ENCODE measurements around the gene PNLIPRP2. TPM values are rescaled to one million over a fixed set of nuclear protein-coding genes. Genes with fewer than 3 reads are reported as not detected.

PNLIPRP2 gene
- total RNA-seq, 1 experiment from 2014 or later: 1.1 TPM

DNA sequence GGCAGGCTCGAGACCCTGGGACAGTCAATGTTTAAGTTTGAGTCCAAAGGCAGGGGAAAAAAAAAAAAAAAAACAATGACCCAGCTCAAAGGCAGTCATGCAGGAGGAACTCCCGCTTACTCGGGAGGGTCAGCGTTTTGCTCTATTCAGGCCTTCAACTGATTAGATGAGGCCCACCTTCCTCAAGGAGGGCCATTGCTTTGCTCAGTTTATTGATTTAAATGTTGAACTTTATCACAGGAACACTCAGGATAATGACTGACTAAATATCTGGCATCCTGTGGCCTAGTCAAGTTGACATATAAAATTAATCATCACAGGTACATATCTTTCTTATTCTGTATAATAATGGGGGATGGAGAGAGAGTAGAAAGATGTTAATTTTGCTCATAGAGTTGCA is 69.0 kb downstream of the PNLIPRP2 start:
- BruUV-seq (replicated peaks): no TSS peak
- peaks cover 0 to 11% of the 10 kb centered on the region in 2 experiments; a peak in 2 of 4 replicates for H3K4me1 ChIP-seq (ENCODE audit: control insufficient read depth in 1 of 2, insufficient read depth in 2 of 2, low read length in 2 of 2)
- ATAC-seq: no peak
- no peaks in the 10 kb centered on the region for H3K9me2 ChIP-seq (ENCODE audit: insufficient read depth)
- no peaks in the 10 kb centered on the region for H3K9me3 ChIP-seq (ENCODE audit: control insufficient read depth in 1 of 2, insufficient read depth in 1 of 2, low read depth in 1 of 2, low read length in 2 of 2)
- intact Hi-C loops (cut with micrococcal nuclease): no loop called here
- ChIA-PET RAD21 (ENCODE audit: low non-redundant PET in 1 of 2, low total read pairs in 2 of 2, uncharacterized antibody in 2 of 2, unreplicated experiment in 2 of 2) (no interaction called here), POLR2A (no interaction called here), CTCF (interaction anchor here (2.2 kb wide), 1 partner anchor 8 kb away, joined by 8 read pairs; no protein-coding TSS in a partner anchor)
- TF ChIP-seq ELF1 (IDR thresholded peaks at IDR 0.05; ENCODE audit: borderline replicate concordance, low read depth) (no peak), EZH2phosphoT487 (IDR thresholded peaks at IDR 0.05; ENCODE audit: borderline replicate concordance) (no peak), ZFX (IDR thresholded peaks at IDR 0.05) (no peak), SIN3A (IDR thresholded peaks at IDR 0.05; ENCODE audit: low read depth) (no peak), SP1 (IDR thresholded peaks at IDR 0.05; ENCODE audit: low read depth) (no peak), FOSL1 (IDR thresholded peaks at IDR 0.05; ENCODE audit: low read depth) (no peak), CBX3 (IDR thresholded peaks at IDR 0.05; ENCODE audit: low read depth) (no peak), POLR2A (IDR thresholded peaks at IDR 0.05; ENCODE audit: borderline replicate concordance, extremely low read depth, insufficient read depth, insufficient read length) (no peak), SRF (IDR thresholded peaks at IDR 0.05; ENCODE audit: low read depth) (no peak), ZNF274 (IDR thresholded peaks at IDR 0.05; ENCODE audit: low read depth, low read length) (no peak), CEBPB (IDR thresholded peaks at IDR 0.05; ENCODE audit: low read depth) (no peak)
- TF ChIP-seq, protein P1, sequence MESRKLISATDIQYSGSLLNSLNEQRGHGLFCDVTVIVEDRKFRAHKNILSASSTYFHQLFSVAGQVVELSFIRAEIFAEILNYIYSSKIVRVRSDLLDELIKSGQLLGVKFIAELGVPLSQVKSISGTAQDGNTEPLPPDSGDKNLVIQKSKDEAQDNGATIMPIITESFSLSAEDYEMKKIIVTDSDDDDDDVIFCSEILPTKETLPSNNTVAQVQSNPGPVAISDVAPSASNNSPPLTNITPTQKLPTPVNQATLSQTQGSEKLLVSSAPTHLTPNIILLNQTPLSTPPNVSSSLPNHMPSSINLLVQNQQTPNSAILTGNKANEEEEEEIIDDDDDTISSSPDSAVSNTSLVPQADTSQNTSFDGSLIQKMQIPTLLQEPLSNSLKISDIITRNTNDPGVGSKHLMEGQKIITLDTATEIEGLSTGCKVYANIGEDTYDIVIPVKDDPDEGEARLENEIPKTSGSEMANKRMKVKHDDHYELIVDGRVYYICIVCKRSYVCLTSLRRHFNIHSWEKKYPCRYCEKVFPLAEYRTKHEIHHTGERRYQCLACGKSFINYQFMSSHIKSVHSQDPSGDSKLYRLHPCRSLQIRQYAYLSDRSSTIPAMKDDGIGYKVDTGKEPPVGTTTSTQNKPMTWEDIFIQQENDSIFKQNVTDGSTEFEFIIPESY (IDR thresholded peaks at IDR 0.05; ENCODE audit: extremely low read depth, insufficient replicate concordance, low read length): no peak
- TF ChIP-seq, protein P2, sequence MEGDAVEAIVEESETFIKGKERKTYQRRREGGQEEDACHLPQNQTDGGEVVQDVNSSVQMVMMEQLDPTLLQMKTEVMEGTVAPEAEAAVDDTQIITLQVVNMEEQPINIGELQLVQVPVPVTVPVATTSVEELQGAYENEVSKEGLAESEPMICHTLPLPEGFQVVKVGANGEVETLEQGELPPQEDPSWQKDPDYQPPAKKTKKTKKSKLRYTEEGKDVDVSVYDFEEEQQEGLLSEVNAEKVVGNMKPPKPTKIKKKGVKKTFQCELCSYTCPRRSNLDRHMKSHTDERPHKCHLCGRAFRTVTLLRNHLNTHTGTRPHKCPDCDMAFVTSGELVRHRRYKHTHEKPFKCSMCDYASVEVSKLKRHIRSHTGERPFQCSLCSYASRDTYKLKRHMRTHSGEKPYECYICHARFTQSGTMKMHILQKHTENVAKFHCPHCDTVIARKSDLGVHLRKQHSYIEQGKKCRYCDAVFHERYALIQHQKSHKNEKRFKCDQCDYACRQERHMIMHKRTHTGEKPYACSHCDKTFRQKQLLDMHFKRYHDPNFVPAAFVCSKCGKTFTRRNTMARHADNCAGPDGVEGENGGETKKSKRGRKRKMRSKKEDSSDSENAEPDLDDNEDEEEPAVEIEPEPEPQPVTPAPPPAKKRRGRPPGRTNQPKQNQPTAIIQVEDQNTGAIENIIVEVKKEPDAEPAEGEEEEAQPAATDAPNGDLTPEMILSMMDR (IDR thresholded peaks at IDR 0.05 in 2 of 3, conservative IDR thresholded peaks at IDR 0.05 in 1 of 3; ENCODE audit: borderline replicate concordance in 1 of 3, insufficient read depth in 1 of 3, low read depth in 2 of 3, low read length in 2 of 3): no peak
- TF ChIP-seq, protein P3, sequence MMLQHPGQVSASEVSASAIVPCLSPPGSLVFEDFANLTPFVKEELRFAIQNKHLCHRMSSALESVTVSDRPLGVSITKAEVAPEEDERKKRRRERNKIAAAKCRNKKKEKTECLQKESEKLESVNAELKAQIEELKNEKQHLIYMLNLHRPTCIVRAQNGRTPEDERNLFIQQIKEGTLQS (IDR thresholded peaks at IDR 0.05): no peak
- H3K27ac ChIP-seq (ENCODE audit: low read depth, low read length): no peak overlapping the region
- H3K9ac ChIP-seq (ENCODE audit: low read length): no peak overlapping the region
- H3K4me2 ChIP-seq (ENCODE audit: low read length): no peak overlapping the region
- H4K20me1 ChIP-seq (ENCODE audit: insufficient read depth): no peaks in the 10 kb centered on the region
- no peaks in the 10 kb centered on the region for H3K27me3 ChIP-seq (ENCODE audit: insufficient read depth, low read length)
- H3K36me3 ChIP-seq (ENCODE audit: control insufficient read depth in 1 of 2, insufficient read depth in 2 of 2, low read length in 2 of 2): peaks cover 0 to 3% of the 10 kb centered on the region in 2 experiments; a peak in 1 of 4 replicates
- H3K79me2 ChIP-seq (ENCODE audit: insufficient read depth, low read length): no peaks in the 10 kb centered on the region
- H2AFZ ChIP-seq (ENCODE audit: low read depth, low read length, poor library complexity, severe bottlenecking): no peak overlapping the region
- no peak for DNase-seq (ENCODE audit: low read depth, low spot score)
- no peak overlapping the region for H3K4me3 ChIP-seq (replicated peaks in 1 of 2; ENCODE audit: low read depth in 1 of 2, low read length in 2 of 2)

All from HCT116 (cell line).